Raji (cell line): ENCODE data around the gene GPR161.

Experiments
- POLR2A ChIP-seq: IDR thresholded peaks from 2 replicates; pipeline ENCODE4 v1.6.1; 2011; ENCODE audit warnings: low read depth, low read length, control low read depth; ENCODE audit not compliant: insufficient read depth

Gene GPR161

GRCh38 chr1:168098534-168099320 is 38.0 kb downstream of the GPR161 start:
- no peak for TF ChIP-seq POLR2A

GRCh38 chr1:168097921-168098528 is 38.7 kb downstream of the GPR161 start:
- TF ChIP-seq POLR2A, result no peak

GRCh38 chr1:168096296-168097165 is 40.2 kb downstream of the GPR161 start:
- no peak for TF ChIP-seq POLR2A

- TF ChIP-seq POLR2A, result no peak
Measured at GRCh38 chr1:168095476-168095875, 41.3 kb downstream of the GPR161 start.

- TF ChIP-seq POLR2A, result no peak
Measured at GRCh38 chr1:168093616-168094015, 43.1 kb downstream of the GPR161 start.

- no peak for TF ChIP-seq POLR2A
Measured at GRCh38 chr1:168092566-168093355, 44.0 kb downstream of the GPR161 start.

- no peak for TF ChIP-seq POLR2A
Measured at GRCh38 chr1:168091720-168092550, 44.8 kb downstream of the GPR161 start.

GRCh38 chr1:168091063-168091462 is 45.7 kb downstream of the GPR161 start:
- no peak for TF ChIP-seq POLR2A

GRCh38 chr1:168090395-168090794 is 46.3 kb downstream of the GPR161 start:
- TF ChIP-seq POLR2A, result no peak

- TF ChIP-seq POLR2A, result no peak
Measured at GRCh38 chr1:168089979-168090337, 46.8 kb downstream of the GPR161 start.

GRCh38 chr1:168089326-168089978 is 47.3 kb downstream of the GPR161 start:
- TF ChIP-seq POLR2A, result no peak

GRCh38 chr1:168088511-168089325 is 48.0 kb downstream of the GPR161 start:
- TF ChIP-seq POLR2A, result no peak

- no peak for TF ChIP-seq POLR2A
Measured at GRCh38 chr1:168087696-168088095, 49.0 kb downstream of the GPR161 start.
